OCI-LY7 (cell line): ENCODE measurements around the gene RRP36. TPM values are rescaled to one million over a fixed set of nuclear protein-coding genes. Genes with fewer than 3 reads are reported as not detected.

Source experiments
- BruUV-seq: library from RNA; stranded (reverse); fragments of 400-500 nt; replicated peaks from 2 replicates; lab custom pipeline; 2021; lab: Mats Ljungman, UMichigan
- CTCF ChIA-PET: fragments of 300-600 bp; sonication (Branson Sonifier 250); formaldehyde crosslinking; loops from one replicate; lab custom pipeline; 2022; ENCODE audit warnings: antibody characterized with exemption; ENCODE audit not compliant: unreplicated experiment; lab: Charles Lee
- POLR2A ChIA-PET: fragments of 300-600 bp; sonication (Branson Sonifier 250); formaldehyde crosslinking; loops from one replicate; lab custom pipeline; 2022; ENCODE audit warnings: antibody characterized with exemption; lab: Charles Lee
- DNase-seq: peaks from one replicate; pipeline ENCODE4 v3.0.0-alpha.2; 2015; ENCODE audit warnings: low spot score
- H2AFZ ChIP-seq: fragments of 200-600 bp; sonication (generic), shearing (Covaris generic); 2 replicates; pipeline ENCODE4 v1.6.1; 2014; ENCODE audit warnings: mild to moderate bottlenecking, antibody characterized with exemption, low read length, moderate library complexity
- H3K27ac ChIP-seq: fragments of 200-600 bp; sonication (generic); 2 replicates; pipeline ENCODE4 v1.5.1; 2014; ENCODE audit warnings: mixed run types, low read depth, mild to moderate bottlenecking, moderate library complexity, low read length, inconsistent platforms; ENCODE audit not compliant: poor library complexity, severe bottlenecking
- H3K36me3 ChIP-seq: fragments of 200-600 bp; sonication (generic); 2 replicates; pipeline ENCODE4 v1.6.1; 2014; ENCODE audit warnings: mild to moderate bottlenecking, antibody characterized with exemption, low read length, moderate library complexity, mixed read lengths; ENCODE audit not compliant: insufficient read depth
- H3K4me1 ChIP-seq: fragments of 200-600 bp; sonication (generic); 2 replicates; pipeline ENCODE4 v1.5.1; 2014; ENCODE audit warnings: mild to moderate bottlenecking, low read length; ENCODE audit not compliant: insufficient read depth, poor library complexity, severe bottlenecking
- H3K4me2 ChIP-seq: fragments of 200-600 bp; sonication (generic); 2 replicates; pipeline ENCODE4 v1.6.1; 2014; ENCODE audit warnings: mild to moderate bottlenecking, low read length
- H3K4me3 ChIP-seq: fragments of 200-600 bp; sonication (generic); 2 replicates; pipeline ENCODE4 v1.5.1; 2014; ENCODE audit warnings: mild to moderate bottlenecking, low read depth, low read length; ENCODE audit not compliant: poor library complexity, severe bottlenecking
- H3K79me2 ChIP-seq: fragments of 200-600 bp; sonication (generic); 2 replicates; pipeline ENCODE4 v1.6.1; 2016; ENCODE audit warnings: low read depth, mild to moderate bottlenecking, low read length, moderate library complexity, mixed read lengths; ENCODE audit not compliant: insufficient read depth
- H3K9me2 ChIP-seq: fragments of 200-600 bp; sonication (generic); 2 replicates; pipeline ENCODE4 v1.6.1; 2016; ENCODE audit warnings: mild to moderate bottlenecking, low read length, mixed read lengths; ENCODE audit not compliant: insufficient read depth
- H3K9me3 ChIP-seq: fragments of 200-600 bp; sonication (generic); 2 replicates; pipeline ENCODE4 v1.6.1; 2014; ENCODE audit warnings: mild to moderate bottlenecking, mixed run types, low read length, mixed read lengths
- H4K20me1 ChIP-seq: fragments of 200-600 bp; sonication (generic); 2 replicates; pipeline ENCODE4 v1.6.1; 2014; ENCODE audit warnings: mild to moderate bottlenecking, antibody characterized with exemption, low read length, moderate library complexity, mixed read lengths; ENCODE audit not compliant: insufficient read depth
- CTCF ChIP-seq: fragments of 200-600 bp; sonication (generic); conservative IDR thresholded peaks from 2 replicates; pipeline ENCODE4 v1.5.1; 2014; ENCODE audit warnings: mild to moderate bottlenecking, antibody characterized with exemption, low read length, moderate library complexity, mixed read lengths
- EZH2phosphoT487 ChIP-seq: fragments of 200-600 bp; sonication (generic); IDR thresholded peaks from 2 replicates; pipeline ENCODE4 v1.6.1; 2018; ENCODE audit warnings: low read depth, borderline replicate concordance, mild to moderate bottlenecking, mixed run types, antibody characterized with exemption, low read length, moderate library complexity, mixed read lengths
- intact Hi-C: fragments of 100-400 bp; cut with micrococcal nuclease; formaldehyde crosslinking; loops from one replicate; pipeline ENCODE4 v1.10.0; 2022; ENCODE audit not compliant: unreplicated experiment
- total RNA-seq, 2 experiments: library from RNA; depleted of rRNA in 1 of 2; stranded (reverse); fragments of >200 nt in 1 of 2; shearing (Covaris generic) in 1 of 2; gene quantifications; 2 replicates each; pipeline ENCODE4 v1.2.3, GENCODE V29; 2014 to 2022

The RRP36 gene
- total RNA-seq, 2 experiments from 2014 or later: 61.1 to 75.9 TPM

- intact Hi-C loops: no loop called here
- H3K9me3 ChIP-seq: no peaks in the 10 kb centered on the region
- peaks cover 4% of the 10 kb centered on the region for H3K36me3 ChIP-seq
- no peak overlapping the region for H3K4me3 ChIP-seq
- no TSS peak for BruUV-seq
- ChIA-PET CTCF (interaction anchor here (0.6 to 1.0 kb wide), 4 partner anchors 82 to 131 kb away, joined by 3 to 4 read pairs (median 3); no protein-coding TSS in a partner anchor), POLR2A (interaction anchor here (0.6 to 0.7 kb wide), 4 partner anchors 66 to 460 kb away, joined by 3 read pairs; no protein-coding TSS in a partner anchor)
- H3K4me1 ChIP-seq: peaks cover 17% of the 10 kb centered on the region
- H2AFZ ChIP-seq: no peak overlapping the region
- DNase-seq: no peak
- H3K27ac ChIP-seq: no peak overlapping the region
- no peaks in the 10 kb centered on the region for H4K20me1 ChIP-seq
- H3K4me2 ChIP-seq: peak overlapping the region; percentile 97
- no peaks in the 10 kb centered on the region for H3K9me2 ChIP-seq
- TF ChIP-seq EZH2phosphoT487: no peak
- no peak for TF ChIP-seq CTCF
- peaks cover 17% of the 10 kb centered on the region for H3K79me2 ChIP-seq
Observed at GRCh38 chr6:43060755-43061633, 39.6 kb downstream of the RRP36 start.

- ChIA-PET POLR2A (interaction anchor here (0.7 kb wide), 1 partner anchor 92 kb away, joined by 3 read pairs; no protein-coding TSS in a partner anchor), CTCF (interaction anchor here (0.6 kb wide), 1 partner anchor 132 kb away, joined by 3 read pairs; no protein-coding TSS in a partner anchor)
- H3K36me3 ChIP-seq: no peaks in the 10 kb centered on the region
- TF ChIP-seq EZH2phosphoT487 (no peak), CTCF (no peak)
- intact Hi-C loops: no loop called here
- peaks cover 17% of the 10 kb centered on the region for H3K4me1 ChIP-seq
- no peak overlapping the region for H2AFZ ChIP-seq
- H3K79me2 ChIP-seq: peaks cover 17% of the 10 kb centered on the region
- H3K9me2 ChIP-seq: no peaks in the 10 kb centered on the region
- H4K20me1 ChIP-seq: no peaks in the 10 kb centered on the region
- no peak overlapping the region for H3K27ac ChIP-seq
- no peak for DNase-seq
- no peaks in the 10 kb centered on the region for H3K9me3 ChIP-seq
- H3K4me3 ChIP-seq: no peak overlapping the region
- BruUV-seq: no TSS peak
- no peak overlapping the region for H3K4me2 ChIP-seq
Observed at GRCh38 chr6:43061861-43062260, 40.4 kb downstream of the RRP36 start.

- H3K9me2 ChIP-seq: no peaks in the 10 kb centered on the region
- no peaks in the 10 kb centered on the region for H3K36me3 ChIP-seq
- TF ChIP-seq CTCF (no peak), EZH2phosphoT487 (no peak)
- intact Hi-C loops: no loop called here
- no peak overlapping the region for H3K4me2 ChIP-seq
- no peak overlapping the region for H2AFZ ChIP-seq
- POLR2A ChIA-PET: no interaction called here
- no peaks in the 10 kb centered on the region for H4K20me1 ChIP-seq
- peaks cover 13% of the 10 kb centered on the region for H3K79me2 ChIP-seq
- no peak for DNase-seq
- H3K4me1 ChIP-seq: peaks cover 15% of the 10 kb centered on the region
- no peaks in the 10 kb centered on the region for H3K9me3 ChIP-seq
- no peak overlapping the region for H3K4me3 ChIP-seq
- no peak overlapping the region for H3K27ac ChIP-seq
- CTCF ChIA-PET: no interaction called here
- no TSS peak for BruUV-seq
Observed at GRCh38 chr6:43062818-43063217, 41.4 kb downstream of the RRP36 start.
